NCI-H1930 (cell line): ENCODE results near the gene C19orf67.
A peak's percentile ranks its signal among the peaks of the same experiment; 100 is the strongest.

ENCODE experiments used
- DNase-seq, 2 experiments: peaks; one replicate each; lab custom pipeline; 2025; lab: John Stamatoyannopoulos, UW

The C19orf67 gene

GRCh38 chr19:14107581-14108461 lies 22.2 kb upstream of the C19orf67 start:
- no peak for DNase-seq

GRCh38 chr19:14106840-14107239 lies 21.3 kb upstream of the C19orf67 start:
- no peak for DNase-seq

- DNase-seq: no peak
These were observed 20.1 kb upstream of the C19orf67 start for GRCh38 chr19:14105680-14106079.

- DNase-seq: no peak
These were observed 17.7 kb upstream of the C19orf67 start for GRCh38 chr19:14103310-14103709.

- DNase-seq: no peak
These were observed 17.2 kb upstream of the C19orf67 start for GRCh38 chr19:14102756-14103155.

GRCh38 chr19:14102102-14102696 lies 16.6 kb upstream of the C19orf67 start:
- DNase-seq: no peak

GRCh38 chr19:14101003-14101545 lies 15.5 kb upstream of the C19orf67 start:
- DNase-seq: no peak

GRCh38 chr19:14097532-14098151 lies 12.1 kb upstream of the C19orf67 start:
- no peak for DNase-seq

GRCh38 chr19:14096272-14096992 lies 10.8 kb upstream of the C19orf67 start:
- no peak for DNase-seq

GRCh38 chr19:14094854-14095253 lies 9.3 kb upstream of the C19orf67 start:
- DNase-seq: no peak

- no peak for DNase-seq
These were observed 7.7 kb upstream of the C19orf67 start for GRCh38 chr19:14093117-14093823.

- no peak for DNase-seq
These were observed 6.4 kb upstream of the C19orf67 start for GRCh38 chr19:14091813-14092462.

- DNase-seq: peak; percentile 14 to 68
These were observed 5.7 kb upstream of the C19orf67 start for GRCh38 chr19:14091081-14091812.

- DNase-seq: peak; percentile 69 to 83
These were observed 5.0 kb upstream of the C19orf67 start, which contains the start of gene SAMD1 for GRCh38 chr19:14090509-14091080. TSS of gene SAMD1 (minus strand) at chr19:14090751.

- peak in 1 of 2 experiments; percentile 32 for DNase-seq
These were observed 4.3 kb upstream of the C19orf67 start for GRCh38 chr19:14089662-14090508.

- DNase-seq: no peak
These were observed 3.8 kb upstream of the C19orf67 start for GRCh38 chr19:14089412-14089661.

GRCh38 chr19:14088634-14089411 lies 3.2 kb upstream of the C19orf67 start:
- no peak for DNase-seq

- DNase-seq: no peak
These were observed 515 bp upstream of the C19orf67 start for GRCh38 chr19:14086098-14086497.

- no peak for DNase-seq
These were observed 3.0 kb downstream of the C19orf67 start for GRCh38 chr19:14082675-14082960.
